ENCODE results near the gene SLC7A9. TPM values are rescaled to one million over a fixed set of nuclear protein-coding genes. Genes with fewer than 3 reads are reported as not detected.
"Not testable (repeated sequence)": the region's sequence is repeated elsewhere in the genome, so short reads cannot be mapped to it uniquely, and the experiment has no call there.

The SLC7A9 gene
- total RNA-seq, 2 experiments from 2014 or later = 0.28 TPM; not detected in 1

GRCh38 chr19:32843716-32844245, 25.8 kb downstream of the SLC7A9 start:
- Histone ChIP-seq H3K36me3 (ENCODE audit: insufficient read depth, low read length) (no peaks in the 10 kb centered on the region), H3K4me3 (ENCODE audit: low read length) (no peak overlapping the region), H3K27me3 (ENCODE audit: control insufficient read depth in 1 of 2, insufficient read depth in 2 of 2, low read length in 2 of 2) (no peaks in the 10 kb centered on the region), H3K4me1 (ENCODE audit: insufficient read depth, low read length) (peaks cover 11% of the 10 kb centered on the region), H3K27ac (ENCODE audit: low read depth in 1 of 2, low read length in 2 of 2) (no peak overlapping the region), H3K9me3 (ENCODE audit: control insufficient read depth in 1 of 2, insufficient read depth in 1 of 2, low read length in 2 of 2) (peaks cover 10 to 15% of the 10 kb centered on the region in 2 experiments)
- ATAC-seq (ENCODE audit: poor library complexity) (no peak), DNase-seq (no peak)
- Mint-ChIP-seq H3K9me3 (peaks cover 7% of the 10 kb centered on the region), H3K27ac (no peak overlapping the region), H3K4me3 (no peak overlapping the region), H3K27me3 (no peaks in the 10 kb centered on the region), H3K4me1 (ENCODE audit: low read depth) (no peaks in the 10 kb centered on the region), H3K36me3 (ENCODE audit: low read depth) (peaks cover 11% of the 10 kb centered on the region)
- ChIA-PET POLR2A (no interaction called here), CTCF (no interaction called here)
- TF ChIP-seq CTCF (IDR thresholded peaks at IDR 0.05) = no peak
- intact Hi-C loops (cut with DNase I, micrococcal nuclease) = no loop called here

- no peaks in the 10 kb centered on the region for H3K36me3 ChIP-seq (ENCODE audit: insufficient read depth, low read length)
- no peak overlapping the region for H3K4me3 Mint-ChIP-seq
- no peak overlapping the region for H3K4me3 ChIP-seq (ENCODE audit: low read length)
- no peaks in the 10 kb centered on the region for H3K27me3 Mint-ChIP-seq
- no peaks in the 10 kb centered on the region for H3K4me1 Mint-ChIP-seq (ENCODE audit: low read depth)
- peaks cover 10 to 15% of the 10 kb centered on the region in 2 experiments for H3K9me3 ChIP-seq (ENCODE audit: control insufficient read depth in 1 of 2, insufficient read depth in 1 of 2, low read length in 2 of 2)
- no peak for ATAC-seq (ENCODE audit: poor library complexity)
- ChIA-PET POLR2A (no interaction called here), CTCF (no interaction called here)
- no peak overlapping the region for H3K27ac Mint-ChIP-seq
- peaks cover 11% of the 10 kb centered on the region for H3K4me1 ChIP-seq (ENCODE audit: insufficient read depth, low read length)
- no peaks in the 10 kb centered on the region for H3K27me3 ChIP-seq (ENCODE audit: control insufficient read depth in 1 of 2, insufficient read depth in 2 of 2, low read length in 2 of 2)
- no peak for DNase-seq
- peaks cover 11% of the 10 kb centered on the region for H3K36me3 Mint-ChIP-seq (ENCODE audit: low read depth)
- TF ChIP-seq CTCF (IDR thresholded peaks at IDR 0.05) = no peak
- intact Hi-C loops (cut with DNase I, micrococcal nuclease) = no loop called here
- no peak overlapping the region for H3K27ac ChIP-seq (ENCODE audit: low read depth in 1 of 2, low read length in 2 of 2)
- peaks cover 7% of the 10 kb centered on the region for H3K9me3 Mint-ChIP-seq
Observed at GRCh38 chr19:32842061-32842460, 27.5 kb downstream of the SLC7A9 start.

GRCh38 chr19:32837531-32837930, 32.0 kb downstream of the SLC7A9 start:
- Histone ChIP-seq H3K4me3 (ENCODE audit: low read length) (no peak overlapping the region), H3K36me3 (ENCODE audit: insufficient read depth, low read length) (no peaks in the 10 kb centered on the region), H3K9me3 (ENCODE audit: control insufficient read depth in 1 of 2, insufficient read depth in 1 of 2, low read length in 2 of 2) (peaks cover 10 to 12% of the 10 kb centered on the region in 2 experiments), H3K27ac (ENCODE audit: low read depth in 1 of 2, low read length in 2 of 2) (no peak overlapping the region), H3K4me1 (ENCODE audit: insufficient read depth, low read length) (no peaks in the 10 kb centered on the region), H3K27me3 (ENCODE audit: control insufficient read depth in 1 of 2, insufficient read depth in 2 of 2, low read length in 2 of 2) (no peaks in the 10 kb centered on the region)
- intact Hi-C loops (cut with DNase I, micrococcal nuclease) = no loop called here
- no peak for TF ChIP-seq CTCF (IDR thresholded peaks at IDR 0.05)
- DNase-seq (no peak), ATAC-seq (ENCODE audit: poor library complexity) (no peak)
- ChIA-PET POLR2A (no interaction called here), CTCF (no interaction called here)
- no peaks in the 10 kb centered on the region for H3K27me3 Mint-ChIP-seq
- H3K4me3 Mint-ChIP-seq = no peak overlapping the region
- no peaks in the 10 kb centered on the region for H3K4me1 Mint-ChIP-seq (ENCODE audit: low read depth)
- H3K9me3 Mint-ChIP-seq = peaks cover 7% of the 10 kb centered on the region
- no peak overlapping the region for H3K27ac Mint-ChIP-seq
- peaks cover 11% of the 10 kb centered on the region for H3K36me3 Mint-ChIP-seq (ENCODE audit: low read depth)

- POLR2A ChIA-PET; DNase-seq; CTCF ChIA-PET; H3K36me3 Mint-ChIP-seq (ENCODE audit: low read depth); H3K27me3 ChIP-seq (ENCODE audit: control insufficient read depth in 1 of 2, insufficient read depth in 2 of 2, low read length in 2 of 2); H3K27ac ChIP-seq (ENCODE audit: low read depth in 1 of 2, low read length in 2 of 2); H3K36me3 ChIP-seq (ENCODE audit: insufficient read depth, low read length); H3K4me3 ChIP-seq (ENCODE audit: low read length); H3K27me3 Mint-ChIP-seq; H3K9me3 ChIP-seq (ENCODE audit: control insufficient read depth in 1 of 2, insufficient read depth in 1 of 2, low read length in 2 of 2); H3K4me3 Mint-ChIP-seq; H3K27ac Mint-ChIP-seq; intact Hi-C loops (cut with DNase I, micrococcal nuclease); H3K9me3 Mint-ChIP-seq; ATAC-seq (ENCODE audit: poor library complexity); H3K4me1 Mint-ChIP-seq (ENCODE audit: low read depth): not testable (repeated sequence)
- H3K4me1 ChIP-seq (ENCODE audit: insufficient read depth, low read length) = peaks cover 12% of the 10 kb centered on the region
Observed at GRCh38 chr19:32833388-32833787, 36.2 kb downstream of the SLC7A9 start.

GRCh38 chr19:32832825-32833224, 36.7 kb downstream of the SLC7A9 start:
- H3K4me3 ChIP-seq (ENCODE audit: low read length); ATAC-seq (ENCODE audit: poor library complexity); POLR2A ChIA-PET; H3K27me3 ChIP-seq (ENCODE audit: control insufficient read depth in 1 of 2, insufficient read depth in 2 of 2, low read length in 2 of 2); H3K27ac Mint-ChIP-seq; H3K9me3 ChIP-seq (ENCODE audit: control insufficient read depth in 1 of 2, insufficient read depth in 1 of 2, low read length in 2 of 2); DNase-seq; H3K4me1 Mint-ChIP-seq (ENCODE audit: low read depth); CTCF ChIA-PET; intact Hi-C loops (cut with DNase I, micrococcal nuclease); H3K9me3 Mint-ChIP-seq; H3K4me3 Mint-ChIP-seq; H3K36me3 ChIP-seq (ENCODE audit: insufficient read depth, low read length); H3K27ac ChIP-seq (ENCODE audit: low read depth in 1 of 2, low read length in 2 of 2); H3K27me3 Mint-ChIP-seq; H3K36me3 Mint-ChIP-seq (ENCODE audit: low read depth): not testable (repeated sequence)
- peaks cover 12% of the 10 kb centered on the region for H3K4me1 ChIP-seq (ENCODE audit: insufficient read depth, low read length)

All from CD4-positive, alpha-beta T cell (primary cell).